KBM-7 (cell line): Measurements from ENCODE around the gene PRAMEF20.

Experiments
- DNase-seq: peaks from one replicate; pipeline ENCODE4 v3.0.0-alpha.2; 2015
- in situ Hi-C: fragments of 300-500 bp; cut with MboI; formaldehyde crosslinking; loops from 2 replicates; pipeline ENCODE4 v1.14.3; 2020; ENCODE audit warnings: low sequenced_read_pairs, low pct_unique_long_range_greater_than_20kb, mixed read lengths

The PRAMEF20 gene

DNA sequence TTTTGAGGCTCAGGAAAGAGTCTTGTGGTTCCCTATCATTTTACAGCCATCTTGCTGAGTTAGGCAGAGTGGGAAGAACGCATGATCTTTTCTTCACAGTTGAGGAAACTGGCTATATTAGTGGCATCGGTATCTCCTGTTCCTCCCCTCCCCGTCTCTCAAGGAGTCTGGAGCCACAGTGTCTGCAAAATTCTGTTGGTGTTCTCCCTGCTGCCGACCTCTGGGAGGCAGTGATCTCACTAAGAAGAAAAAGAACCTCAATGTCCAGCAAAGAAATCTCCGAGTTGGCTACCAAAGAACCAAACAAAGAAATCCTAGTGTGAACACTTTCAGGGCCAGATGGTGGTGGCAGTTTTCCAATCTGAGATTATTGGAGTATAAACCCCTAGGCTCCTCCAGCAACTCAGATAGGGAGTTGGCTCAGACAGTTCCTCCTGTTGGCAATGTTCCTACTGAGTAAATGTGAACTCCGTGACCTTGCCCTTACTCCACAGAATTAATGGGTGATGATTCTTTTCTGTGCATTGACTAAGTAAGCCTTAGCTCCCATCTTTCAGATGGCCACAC is 41.2 kb downstream of the PRAMEF20 start:
- no peak for DNase-seq

DNA sequence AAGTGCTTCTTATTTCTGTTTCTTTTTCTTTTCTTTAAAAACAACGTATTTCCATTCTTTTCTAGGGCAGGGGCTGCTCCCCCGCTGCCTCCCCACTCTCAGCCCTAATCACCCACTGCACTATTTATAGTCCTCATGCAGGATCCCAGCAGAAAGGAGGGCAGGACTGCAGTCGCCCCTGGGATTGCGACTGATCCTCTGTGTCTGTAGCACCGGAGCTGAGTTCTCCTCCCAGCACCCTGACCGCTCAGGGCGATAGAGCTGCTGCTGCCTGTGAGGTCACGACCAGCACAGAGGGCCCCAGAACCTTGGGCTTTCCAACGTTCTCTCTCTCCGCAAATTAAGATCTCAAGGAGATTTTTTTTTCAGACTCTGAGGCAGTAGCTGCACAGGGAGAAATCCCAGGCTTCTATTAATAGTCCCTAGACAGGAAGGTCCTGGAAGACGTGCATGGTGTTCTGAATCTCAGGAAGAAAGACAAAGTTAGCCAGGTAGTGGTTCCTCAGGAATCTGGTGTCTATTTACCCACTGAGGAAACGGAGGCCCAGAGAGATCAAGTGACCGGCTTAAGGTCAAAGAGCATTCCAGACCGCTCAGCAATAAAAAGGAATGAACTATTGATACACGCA is 46.8 kb downstream of the PRAMEF20 start:
- in situ Hi-C loops = no loop called here
- no peak for DNase-seq

More for the DNA sequence above, 41.2 kb downstream of the PRAMEF20 start:
- in situ Hi-C loops = no loop called here

- in situ Hi-C loops = no loop called here
Observed at GRCh38 chr1:13461977-13462376, 51.7 kb downstream of the PRAMEF20 start.

GRCh38 chr1:13462682-13463081 is 52.4 kb downstream of the PRAMEF20 start:
- in situ Hi-C loops = no loop called here

More at GRCh38 chr1:13461977-13462376, 51.7 kb downstream of the PRAMEF20 start:
- no peak for DNase-seq

DNA sequence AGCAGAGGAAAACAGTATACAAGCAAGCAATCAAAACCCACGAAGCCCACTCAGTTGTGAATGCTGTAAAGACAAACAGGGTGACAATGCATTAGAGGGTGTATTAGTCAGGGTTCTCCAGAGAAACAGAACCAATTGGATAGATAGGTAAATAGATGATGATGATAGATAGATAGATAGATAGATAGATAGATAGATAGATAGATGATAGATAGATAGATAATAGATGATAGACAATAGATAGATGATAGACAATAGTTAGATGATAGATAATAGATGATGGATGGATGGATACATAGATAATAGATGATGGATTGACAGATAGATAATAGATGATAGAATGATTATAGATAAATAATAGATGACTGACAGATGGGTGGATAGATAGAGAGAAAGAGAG is 55.3 kb downstream of the PRAMEF20 start:
- in situ Hi-C loops = no loop called here
- DNase-seq = no peak

More at GRCh38 chr1:13462682-13463081, 52.4 kb downstream of the PRAMEF20 start:
- no peak for DNase-seq

- DNase-seq = no peak
- in situ Hi-C loops = no loop called here
Observed at GRCh38 chr1:13469343-13469742, 59.1 kb downstream of the PRAMEF20 start.
